SU-DHL-6 (cell line): ENCODE measurements around the gene PRDM4.

Experiments
- EZH2phosphoT487 ChIP-seq: fragments of 200-600 bp; sonication (generic), shearing (Covaris generic); conservative IDR thresholded peaks from 2 replicates; pipeline ENCODE4 v1.6.1; 2018; ENCODE audit warnings: mild to moderate bottlenecking, antibody characterized with exemption, low read length, moderate library complexity, mixed read lengths
- TF ChIP-seq, protein P1 (sequence below): fragments of 200-600 bp; sonication (generic); IDR thresholded peaks from one replicate; pipeline ENCODE4 v1.5.1; 2017; ENCODE audit warnings: antibody characterized with exemption, mild to moderate bottlenecking, low read length, moderate library complexity; ENCODE audit not compliant: insufficient read depth, poor library complexity, severe bottlenecking

DNA sequence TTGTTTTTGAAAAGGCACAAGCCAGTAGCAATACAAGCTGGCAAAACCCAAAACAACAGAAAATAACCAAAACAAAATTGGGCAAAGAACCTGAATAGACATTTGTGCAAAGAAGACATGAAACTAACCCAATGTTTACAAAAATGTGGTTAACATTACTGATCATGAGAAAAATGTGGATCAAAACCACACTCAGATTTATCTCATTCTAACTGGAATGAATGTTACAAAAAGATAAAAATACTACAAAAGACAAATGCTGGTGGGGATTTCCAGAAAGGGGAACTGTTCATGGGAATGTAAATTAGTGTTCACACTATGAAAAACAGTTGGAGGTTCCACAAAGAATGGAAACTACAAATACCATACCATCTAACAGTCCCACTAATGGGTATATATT, 40.2 kb upstream of the PRDM4 start:
- TF ChIP-seq, protein P1, sequence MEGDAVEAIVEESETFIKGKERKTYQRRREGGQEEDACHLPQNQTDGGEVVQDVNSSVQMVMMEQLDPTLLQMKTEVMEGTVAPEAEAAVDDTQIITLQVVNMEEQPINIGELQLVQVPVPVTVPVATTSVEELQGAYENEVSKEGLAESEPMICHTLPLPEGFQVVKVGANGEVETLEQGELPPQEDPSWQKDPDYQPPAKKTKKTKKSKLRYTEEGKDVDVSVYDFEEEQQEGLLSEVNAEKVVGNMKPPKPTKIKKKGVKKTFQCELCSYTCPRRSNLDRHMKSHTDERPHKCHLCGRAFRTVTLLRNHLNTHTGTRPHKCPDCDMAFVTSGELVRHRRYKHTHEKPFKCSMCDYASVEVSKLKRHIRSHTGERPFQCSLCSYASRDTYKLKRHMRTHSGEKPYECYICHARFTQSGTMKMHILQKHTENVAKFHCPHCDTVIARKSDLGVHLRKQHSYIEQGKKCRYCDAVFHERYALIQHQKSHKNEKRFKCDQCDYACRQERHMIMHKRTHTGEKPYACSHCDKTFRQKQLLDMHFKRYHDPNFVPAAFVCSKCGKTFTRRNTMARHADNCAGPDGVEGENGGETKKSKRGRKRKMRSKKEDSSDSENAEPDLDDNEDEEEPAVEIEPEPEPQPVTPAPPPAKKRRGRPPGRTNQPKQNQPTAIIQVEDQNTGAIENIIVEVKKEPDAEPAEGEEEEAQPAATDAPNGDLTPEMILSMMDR: no peak
- TF ChIP-seq EZH2phosphoT487: no peak
